Bladder microvascular endothelial cell (primary cell): ENCODE data around the gene SLC39A11. TPM values are rescaled to one million over a fixed set of nuclear protein-coding genes. Genes with fewer than 3 reads are reported as not detected.

Experiments
- total RNA-seq: library from RNA; depleted of rRNA; stranded (reverse); fragments of >200 nt; gene quantifications from 2 replicates; pipeline ENCODE4 v1.2.3, GENCODE V29; 2014

The SLC39A11 gene
- 5.2 and 16.7 TPM in 2 replicates for total RNA-seq

GRCh38 chr17:73092523-73093135 lies at the start of gene SLC39A11:
SLC39A11 (minus strand) TSS chr17:73092688; CDS start chr17:73088764, 3,924 bp downstream.

Other genes with a start within 250 kb of the SLC39A11 start
- gene SSTR2, start 72.3 kb upstream of the SLC39A11 start, total RNA-seq: under 0.01 TPM in 1 of 2 replicates, not detected in the other
- gene COG1, start 100.4 kb upstream of the SLC39A11 start, total RNA-seq: 11.7 and 22.9 TPM in 2 replicates
- gene CPSF4L, start 169.2 kb upstream of the SLC39A11 start, total RNA-seq: not detected in 2 replicates
- gene CDC42EP4, start 219.3 kb upstream of the SLC39A11 start, total RNA-seq: 10.7 and 22.0 TPM in 2 replicates